Stomach smooth muscle (tissue), 2 donors: ENCODE measurements around the gene FXR1.

Source experiments
- H3K27ac ChIP-seq: one replicate; pipeline ENCODE4 v1.7.0; 2013; ENCODE audit warnings: mild to moderate bottlenecking, low read length, inconsistent platforms
- H3K27me3 ChIP-seq, 2 donors: one replicate each; pipeline ENCODE4 v1.7.0; 2013; ENCODE audit warnings: low read length in 2 of 2; ENCODE audit not compliant: insufficient read depth in 2 of 2, control insufficient read depth in 1 of 2
- H3K36me3 ChIP-seq, 2 donors: one replicate each; pipeline ENCODE4 v1.7.0; 2013; ENCODE audit warnings: low read length in 2 of 2; ENCODE audit not compliant: control insufficient read depth in 2 of 2, insufficient read depth in 2 of 2
- H3K4me1 ChIP-seq: one replicate; pipeline ENCODE4 v1.7.0; 2013; ENCODE audit warnings: low read length; ENCODE audit not compliant: control insufficient read depth, insufficient read depth
- H3K4me3 ChIP-seq, 2 donors: one replicate each; pipeline ENCODE4 v1.7.0; 2013; ENCODE audit warnings: low read length in 2 of 2
- H3K9ac ChIP-seq, 2 donors: one replicate each; pipeline ENCODE4 v1.7.0; 2013; ENCODE audit warnings: low read length in 2 of 2, mild to moderate bottlenecking in 1 of 2
- H3K9me3 ChIP-seq, 2 donors: one replicate each; pipeline ENCODE4 v1.7.0; 2013; ENCODE audit warnings: low read length in 2 of 2; ENCODE audit not compliant: control insufficient read depth in 2 of 2
- donor health status: healthy.
- donor health status: Pancreatic carcinoma.

FXR1 gene

GRCh38 chr3:181006541-181006940 is 94.1 kb downstream of the FXR1 start:
- Histone ChIP-seq H3K27ac (no peak overlapping the region), H3K9ac (no peak overlapping the region), H3K4me1 (no peaks in the 10 kb centered on the region), H3K27me3 (no peaks in the 10 kb centered on the region), H3K4me3 (no peak overlapping the region), H3K9me3 (no peaks in the 10 kb centered on the region), H3K36me3 (no peaks in the 10 kb centered on the region)

GRCh38 chr3:181007262-181007661 is 94.8 kb downstream of the FXR1 start:
- Histone ChIP-seq H3K27me3 (no peaks in the 10 kb centered on the region), H3K27ac (no peak overlapping the region), H3K4me1 (no peaks in the 10 kb centered on the region), H3K36me3 (no peaks in the 10 kb centered on the region), H3K4me3 (no peak overlapping the region), H3K9me3 (no peaks in the 10 kb centered on the region), H3K9ac (no peak overlapping the region)

DNA sequence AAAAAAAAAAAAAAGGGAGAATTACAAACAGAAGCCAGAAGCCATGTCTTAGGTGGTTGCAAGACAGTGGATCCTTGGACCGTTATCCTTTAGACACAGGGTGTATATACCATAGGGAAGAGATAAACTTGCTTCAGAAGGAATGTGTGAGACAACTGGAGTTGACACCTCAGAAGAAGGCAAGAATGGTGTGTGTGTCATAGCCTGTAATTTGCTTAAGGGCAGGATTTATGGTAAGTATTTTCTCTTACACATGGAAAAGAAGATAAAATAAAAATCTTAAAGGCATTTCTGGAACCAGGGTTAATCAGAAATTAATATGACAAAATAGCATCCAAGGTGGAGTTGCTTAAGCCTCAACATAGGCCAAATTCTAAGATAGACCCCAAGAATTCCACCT is 96.3 kb downstream of the FXR1 start:
- no peak overlapping the region for H3K4me3 ChIP-seq
- no peaks in the 10 kb centered on the region for H3K27me3 ChIP-seq
- no peaks in the 10 kb centered on the region for H3K36me3 ChIP-seq
- no peaks in the 10 kb centered on the region for H3K4me1 ChIP-seq
- H3K9ac ChIP-seq: no peak overlapping the region
- no peaks in the 10 kb centered on the region for H3K9me3 ChIP-seq
- no peak overlapping the region for H3K27ac ChIP-seq

DNA sequence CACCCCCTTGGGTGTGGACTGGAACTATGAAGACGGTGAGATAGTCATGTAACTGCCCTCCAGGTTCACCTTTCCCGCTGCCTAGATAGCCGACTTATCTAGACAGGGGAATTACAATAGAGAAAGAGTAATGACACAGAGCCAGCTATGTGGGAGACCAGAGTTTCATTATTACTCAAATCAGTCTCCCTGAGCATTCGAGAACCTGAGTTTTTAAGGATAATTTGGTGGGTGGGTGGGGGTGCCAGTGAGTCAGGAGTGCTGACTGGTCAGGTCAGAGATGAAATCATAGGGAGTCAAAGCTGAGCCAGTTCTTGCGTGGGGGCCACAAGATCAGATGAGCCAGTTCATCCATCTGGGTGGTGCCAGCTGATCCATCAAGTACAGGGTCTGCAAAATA is 96.8 kb downstream of the FXR1 start:
- H3K4me1 ChIP-seq: no peaks in the 10 kb centered on the region
- no peak overlapping the region for H3K27ac ChIP-seq
- H3K9me3 ChIP-seq: no peaks in the 10 kb centered on the region
- H3K9ac ChIP-seq: no peak overlapping the region
- no peaks in the 10 kb centered on the region for H3K36me3 ChIP-seq
- no peak overlapping the region for H3K4me3 ChIP-seq
- H3K27me3 ChIP-seq: no peaks in the 10 kb centered on the region

DNA sequence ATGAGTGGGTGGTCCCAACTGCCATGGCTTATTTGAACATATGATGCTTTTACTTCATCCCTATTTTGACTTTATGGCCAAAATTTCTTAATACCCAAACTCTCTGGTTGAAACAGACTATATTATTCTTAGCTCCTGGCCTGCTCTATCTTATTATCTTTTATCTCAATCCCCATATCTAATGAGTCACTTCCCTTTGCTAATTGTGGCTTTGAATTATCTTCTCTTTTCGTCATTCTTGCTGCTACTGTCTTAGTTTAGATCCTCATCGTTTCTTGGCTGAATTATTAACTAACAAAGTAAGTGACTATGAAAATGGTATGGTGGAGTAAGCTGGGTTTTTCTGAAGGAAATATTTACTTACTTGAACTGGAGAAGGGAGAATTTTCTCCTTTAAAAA is 105.2 kb downstream of the FXR1 start:
- no peak overlapping the region for H3K9ac ChIP-seq
- H3K4me3 ChIP-seq: no peak overlapping the region
- no peaks in the 10 kb centered on the region for H3K36me3 ChIP-seq
- H3K27ac ChIP-seq: no peak overlapping the region
- no peaks in the 10 kb centered on the region for H3K9me3 ChIP-seq
- H3K27me3 ChIP-seq: no peaks in the 10 kb centered on the region
- H3K4me1 ChIP-seq: no peaks in the 10 kb centered on the region

GRCh38 chr3:181025204-181025603 is 112.7 kb downstream of the FXR1 start:
- H3K9ac ChIP-seq: no peak overlapping the region
- no peak overlapping the region for H3K27ac ChIP-seq
- H3K27me3 ChIP-seq: no peaks in the 10 kb centered on the region

GRCh38 chr3:181030948-181031347 is 118.5 kb downstream of the FXR1 start:
- Histone ChIP-seq H3K27me3 (no peaks in the 10 kb centered on the region), H3K4me3 (no peak overlapping the region), H3K27ac (no peak overlapping the region), H3K4me1 (no peaks in the 10 kb centered on the region), H3K9me3 (peaks cover 0 to 4% of the 10 kb centered on the region in 2 donors), H3K9ac (no peak overlapping the region), H3K36me3 (no peaks in the 10 kb centered on the region)

More at GRCh38 chr3:181025204-181025603, 112.7 kb downstream of the FXR1 start:
- peaks cover 0 to 7% of the 10 kb centered on the region in 2 donors for H3K9me3 ChIP-seq
- H3K4me3 ChIP-seq: no peak overlapping the region
- H3K4me1 ChIP-seq: no peaks in the 10 kb centered on the region
- H3K36me3 ChIP-seq: no peaks in the 10 kb centered on the region
